Inferior parietal cortex (tissue), 1 donor: Measurements from ENCODE around the gene CLDN1.
A peak's percentile ranks its signal among the peaks of the same experiment; 100 is the strongest.

ENCODE experiments used
- DNase-seq: peaks from one replicate; pipeline ENCODE4 v3.0.0-alpha.2; 2016; ENCODE audit errors: extremely low spot score

The CLDN1 gene

GRCh38 chr3:190321789-190322603, at the start of gene CLDN1:
CLDN1 (minus strand) TSS chr3:190322446; CDS start chr3:190322206, 240 bp downstream.
- peak; percentile 72 for DNase-seq

GRCh38 chr3:190371152-190371551, 48.9 kb upstream of the CLDN1 start:
- DNase-seq = no peak

GRCh38 chr3:190370369-190370768, 48.1 kb upstream of the CLDN1 start:
- DNase-seq = no peak

- no peak for DNase-seq
Observed at GRCh38 chr3:190369668-190370295, 47.5 kb upstream of the CLDN1 start.

GRCh38 chr3:190368881-190369280, 46.6 kb upstream of the CLDN1 start:
- DNase-seq = no peak

- DNase-seq = no peak
Observed at GRCh38 chr3:190366133-190366532, 43.9 kb upstream of the CLDN1 start.

GRCh38 chr3:190362258-190362657, 40.0 kb upstream of the CLDN1 start:
- no peak for DNase-seq

GRCh38 chr3:190361791-190362190, 39.5 kb upstream of the CLDN1 start:
- DNase-seq = no peak

- DNase-seq = no peak
Observed at GRCh38 chr3:190360228-190360627, 38.0 kb upstream of the CLDN1 start.

GRCh38 chr3:190359813-190360212, 37.6 kb upstream of the CLDN1 start:
- no peak for DNase-seq

- no peak for DNase-seq
Observed at GRCh38 chr3:190357468-190357867, 35.2 kb upstream of the CLDN1 start.

GRCh38 chr3:190356246-190356645, 34.0 kb upstream of the CLDN1 start:
- no peak for DNase-seq

- no peak for DNase-seq
Observed at GRCh38 chr3:190352861-190353457, 30.7 kb upstream of the CLDN1 start.

GRCh38 chr3:190346541-190346940, 24.3 kb upstream of the CLDN1 start:
- no peak for DNase-seq

GRCh38 chr3:190345878-190346277, 23.6 kb upstream of the CLDN1 start:
- no peak for DNase-seq

GRCh38 chr3:190345027-190345821, 23.0 kb upstream of the CLDN1 start:
- DNase-seq = no peak

- no peak for DNase-seq
Observed at GRCh38 chr3:190340071-190340470, 17.8 kb upstream of the CLDN1 start.

- DNase-seq = no peak
Observed at GRCh38 chr3:190339130-190339529, 16.9 kb upstream of the CLDN1 start.

- no peak for DNase-seq
Observed at GRCh38 chr3:190338717-190339116, 16.5 kb upstream of the CLDN1 start.

- no peak for DNase-seq
Observed at GRCh38 chr3:190337301-190337700, 15.1 kb upstream of the CLDN1 start.

- DNase-seq = no peak
Observed at GRCh38 chr3:190336516-190337189, 14.4 kb upstream of the CLDN1 start.

GRCh38 chr3:190333961-190334360, 11.7 kb upstream of the CLDN1 start:
- DNase-seq = no peak
